ENCODE measurements around the gene PARVB. TPM values are rescaled to one million over a fixed set of nuclear protein-coding genes. Genes with fewer than 3 reads are reported as not detected.

Gene PARVB
- total and polyA plus RNA-seq, 2 of the 8 experiments (the other 6 are each of a cell fraction or from before 2014, with no cell fraction given) = 14.5 to 18.6 TPM

DNA sequence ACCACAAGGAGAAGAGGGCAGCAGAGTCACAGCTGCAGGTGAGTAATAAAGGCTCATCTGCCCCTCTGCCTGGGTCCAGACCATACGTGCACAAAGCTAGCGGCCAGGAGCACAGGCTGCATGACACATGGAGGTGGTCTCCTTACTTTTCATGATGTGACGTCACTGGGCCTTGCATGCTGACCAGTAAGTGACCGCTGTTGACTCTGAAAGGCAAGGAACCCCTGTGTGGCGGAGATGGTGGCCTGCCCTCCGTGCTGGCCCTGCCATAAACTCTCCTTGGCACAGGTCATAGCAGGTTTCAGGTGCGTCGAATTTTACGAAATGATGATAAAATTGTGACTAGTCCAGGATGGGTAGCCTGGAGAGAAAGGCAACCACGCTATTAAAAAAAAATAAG lies 149.1 kb downstream of the PARVB start (continued):
- TF ChIP-seq, protein P1, sequence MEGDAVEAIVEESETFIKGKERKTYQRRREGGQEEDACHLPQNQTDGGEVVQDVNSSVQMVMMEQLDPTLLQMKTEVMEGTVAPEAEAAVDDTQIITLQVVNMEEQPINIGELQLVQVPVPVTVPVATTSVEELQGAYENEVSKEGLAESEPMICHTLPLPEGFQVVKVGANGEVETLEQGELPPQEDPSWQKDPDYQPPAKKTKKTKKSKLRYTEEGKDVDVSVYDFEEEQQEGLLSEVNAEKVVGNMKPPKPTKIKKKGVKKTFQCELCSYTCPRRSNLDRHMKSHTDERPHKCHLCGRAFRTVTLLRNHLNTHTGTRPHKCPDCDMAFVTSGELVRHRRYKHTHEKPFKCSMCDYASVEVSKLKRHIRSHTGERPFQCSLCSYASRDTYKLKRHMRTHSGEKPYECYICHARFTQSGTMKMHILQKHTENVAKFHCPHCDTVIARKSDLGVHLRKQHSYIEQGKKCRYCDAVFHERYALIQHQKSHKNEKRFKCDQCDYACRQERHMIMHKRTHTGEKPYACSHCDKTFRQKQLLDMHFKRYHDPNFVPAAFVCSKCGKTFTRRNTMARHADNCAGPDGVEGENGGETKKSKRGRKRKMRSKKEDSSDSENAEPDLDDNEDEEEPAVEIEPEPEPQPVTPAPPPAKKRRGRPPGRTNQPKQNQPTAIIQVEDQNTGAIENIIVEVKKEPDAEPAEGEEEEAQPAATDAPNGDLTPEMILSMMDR (IDR thresholded peaks at IDR 0.05; ENCODE audit: control extremely low read depth in 1 of 3, insufficient read depth in 1 of 3, low read depth in 1 of 3, low read length in 3 of 3) = no peak
- TF ChIP-seq NANOG (IDR thresholded peaks at IDR 0.05; ENCODE audit: insufficient read depth, low read depth, low read length, poor library complexity, severe bottlenecking) = no peak
- TF ChIP-seq YY1 (IDR thresholded peaks at IDR 0.05; ENCODE audit: low read depth, low read length) = no peak
- no peak for TF ChIP-seq POLR2A (IDR thresholded peaks at IDR 0.05; ENCODE audit: control extremely low read depth in 1 of 2, low read depth in 2 of 2, low read length in 2 of 2)
